SK-N-SH (cell line): Measurements from ENCODE around the gene IRX2. TPM values are rescaled to one million over a fixed set of nuclear protein-coding genes. Genes with fewer than 3 reads are reported as not detected.

Source experiments
- CTCF ChIA-PET: fragments of 300-600, 350-600 bp; formaldehyde crosslinking; extraction: SDS; loops from one replicate; lab custom pipeline; 2021; lab: Yijun Ruan, JAX
- POLR2A ChIA-PET: fragments of 350-600 bp; sonication (Branson Sonifier 250); formaldehyde crosslinking; extraction: SDS; loops from one replicate; lab custom pipeline; 2020; ENCODE audit warnings: antibody characterized with exemption, inconsistent platforms; lab: Yijun Ruan, JAX
- DNase-seq: peaks from one replicate; pipeline ENCODE4 v3.0.0; 2012
- H2AFZ ChIP-seq: fragments of 200-600 bp; sonication (generic); 2 replicates; pipeline ENCODE4 v1.8.1; 2016; ENCODE audit warnings: antibody characterized with exemption, mild to moderate bottlenecking, low read depth
- H3F3A ChIP-seq: fragments of 200-600 bp; sonication (generic); replicated peaks from 2 replicates; pipeline ENCODE3; 2016; ENCODE audit warnings: antibody characterized with exemption, mild to moderate bottlenecking; ENCODE audit not compliant: insufficient read depth
- H3K27ac ChIP-seq, 2 experiments: fragments of 200-500 bp in 1 of 2; fragments of 200-600 bp in 1 of 2; sonication (Bioruptor generic) in 1 of 2; sonication (generic), shearing (Covaris generic) in 1 of 2; 2 replicates each; pipeline versions ENCODE4 v1.5.1 to v1.6.1; 2014 to 2016; ENCODE audit warnings: low read depth in 2 of 2, inconsistent platforms in 1 of 2, low read length in 1 of 2, mild to moderate bottlenecking in 1 of 2, mixed read lengths in 1 of 2
- H3K27me3 ChIP-seq: fragments of 200-600 bp; sonication (generic), shearing (Covaris generic); 2 replicates; pipeline ENCODE4 v1.6.1; 2016; ENCODE audit warnings: mixed run types; ENCODE audit not compliant: insufficient read depth
- H3K36me3 ChIP-seq, 2 experiments: fragments of 200-500 bp in 1 of 2; fragments of 200-600 bp in 1 of 2; sonication (Bioruptor generic) in 1 of 2; sonication (generic) in 1 of 2; replicated peaks in 1 of 2; 2 replicates each; pipeline versions ENCODE3 to v1.5.1; 2014 to 2016; ENCODE audit warnings: low read length in 1 of 2, mild to moderate bottlenecking in 1 of 2; ENCODE audit not compliant: insufficient read depth in 2 of 2, control insufficient read depth in 1 of 2
- H3K4me1 ChIP-seq, 2 experiments: fragments of 200-500 bp in 1 of 2; fragments of 200-600 bp in 1 of 2; sonication (Bioruptor generic) in 1 of 2; sonication (generic), shearing (Covaris generic) in 1 of 2; 2 replicates each; pipeline versions ENCODE4 v1.5.1 to v1.6.1; 2014 to 2016; ENCODE audit warnings: low read depth in 1 of 2, low read length in 1 of 2, mixed run types in 1 of 2; ENCODE audit not compliant: insufficient read depth in 2 of 2, control insufficient read depth in 1 of 2
- H3K4me2 ChIP-seq: fragments of 200-600 bp; sonication (generic), shearing (Covaris generic); 2 replicates; pipeline ENCODE4 v1.6.1; 2017; ENCODE audit warnings: mixed run types
- H3K4me3 ChIP-seq, 2 experiments: fragments of 200-500 bp in 1 of 2; fragments of 200-600 bp in 1 of 2; sonication (Bioruptor generic) in 1 of 2; sonication (generic), shearing (Covaris generic) in 1 of 2; 2 replicates each; pipeline versions ENCODE4 v1.5.1 to v1.8.1; 2014 to 2016; ENCODE audit warnings: low read depth in 2 of 2, inconsistent platforms in 1 of 2, low read length in 1 of 2, mild to moderate bottlenecking in 1 of 2, mixed read lengths in 1 of 2, moderate library complexity in 1 of 2
- H3K79me2 ChIP-seq: fragments of 200-600 bp; sonication (generic); 2 replicates; pipeline ENCODE4 v1.8.1; 2017; ENCODE audit warnings: mild to moderate bottlenecking; ENCODE audit not compliant: insufficient read depth
- H3K9ac ChIP-seq: fragments of 200-600 bp; sonication (generic); 2 replicates; pipeline ENCODE4 v1.6.1; 2017; ENCODE audit warnings: mixed run types
- H3K9me2 ChIP-seq: fragments of 200-600 bp; sonication (generic); 2 replicates; pipeline ENCODE4 v1.6.1; 2017; ENCODE audit warnings: mixed run types
- H3K9me3 ChIP-seq: fragments of 200-600 bp; sonication (generic); 2 replicates; pipeline ENCODE4 v1.6.1; 2017; ENCODE audit warnings: mixed run types, mild to moderate bottlenecking, moderate library complexity
- H4K20me1 ChIP-seq: fragments of 200-600 bp; sonication (generic); 2 replicates; pipeline ENCODE4 v1.6.1; 2017; ENCODE audit warnings: mild to moderate bottlenecking, mixed run types; ENCODE audit not compliant: insufficient read depth
- ELF1 ChIP-seq: IDR thresholded peaks from 2 replicates; pipeline ENCODE4 v1.4.0; 2012
- FOXJ3 ChIP-seq: sonication (generic); formaldehyde crosslinking; IDR thresholded peaks from 2 replicates; pipeline ENCODE4 v1.5.1; 2020; ENCODE audit warnings: mild to moderate bottlenecking, missing genetic modification reagents
- FOXM1 ChIP-seq: IDR thresholded peaks from 2 replicates; pipeline ENCODE4 v1.4.0; 2012; ENCODE audit warnings: low read depth, mild to moderate bottlenecking
- MXI1 ChIP-seq: IDR thresholded peaks from 2 replicates; pipeline ENCODE4 v1.6.1; 2012; ENCODE audit warnings: mild to moderate bottlenecking, low read depth, low read length, improper control_type of control experiment
- NRF1 ChIP-seq: IDR thresholded peaks from 2 replicates; pipeline ENCODE4 v1.6.1; 2012; ENCODE audit warnings: low read depth, mild to moderate bottlenecking, low read length
- POLR2AphosphoS5 ChIP-seq: IDR thresholded peaks from 2 replicates; pipeline ENCODE4 v1.6.1; 2012; ENCODE audit warnings: low read depth, low read length
- RAD21 ChIP-seq: IDR thresholded peaks from 2 replicates; pipeline ENCODE4 v1.6.1; 2012; ENCODE audit warnings: mild to moderate bottlenecking, low read length
- RCOR1 ChIP-seq: fragments of 150-350 bp; IDR thresholded peaks from 2 replicates; pipeline ENCODE4 v1.6.1; 2017; ENCODE audit warnings: antibody characterized with exemption, low read length
- TAF1 ChIP-seq: IDR thresholded peaks from 2 replicates; pipeline ENCODE4 v1.6.1; 2012; ENCODE audit warnings: low read depth, mild to moderate bottlenecking, low read length, moderate library complexity, borderline replicate concordance
- WGBS: methylation state at CpG from one replicate; pipeline ENCODE4 v1.1.6; 2017; ENCODE audit warnings: low lambda C conversion rate; 5-methylcytosine and 5-hydroxymethylcytosine counted together
- polyA plus RNA-seq, 3 experiments: library from polyadenylated mRNA; depleted of rRNA; stranded (reverse); fragments of >200 nt; gene quantifications; 2 replicates each; pipeline ENCODE4 v1.2.3, GENCODE V29; 2012
- TF ChIP-seq, protein P1 (sequence below): fragments of 150-350 bp; IDR thresholded peaks from 2 replicates; pipeline ENCODE4 v1.6.1; 2016; ENCODE audit warnings: mild to moderate bottlenecking, low read depth, low read length
- TF ChIP-seq, protein P2 (sequence below): fragments of 200-600 bp; sonication (generic); IDR thresholded peaks from 2 replicates; pipeline ENCODE4 v1.6.1; 2017; ENCODE audit warnings: antibody characterized with exemption, mild to moderate bottlenecking, moderate library complexity
- TF ChIP-seq, protein P3 (sequence below): IDR thresholded peaks from 2 replicates; pipeline ENCODE4 v1.6.1; 2012; ENCODE audit warnings: mild to moderate bottlenecking, low read depth, low read length, moderate library complexity
- TF ChIP-seq, protein P4 (sequence below): IDR thresholded peaks from 2 replicates; pipeline ENCODE4 v1.4.0; 2012; ENCODE audit warnings: low read depth, borderline replicate concordance
- TF ChIP-seq, protein P5 (sequence below): IDR thresholded peaks from 2 replicates; pipeline ENCODE4 v1.4.0; 2012; ENCODE audit warnings: low read depth, borderline replicate concordance
- TF ChIP-seq, protein P6 (sequence below): IDR thresholded peaks from 2 replicates; pipeline ENCODE4; 2012

The IRX2 gene
- polyA plus RNA-seq, 1 of the 3 experiments (the other 2 are of a cell fraction): not detected

DNA sequence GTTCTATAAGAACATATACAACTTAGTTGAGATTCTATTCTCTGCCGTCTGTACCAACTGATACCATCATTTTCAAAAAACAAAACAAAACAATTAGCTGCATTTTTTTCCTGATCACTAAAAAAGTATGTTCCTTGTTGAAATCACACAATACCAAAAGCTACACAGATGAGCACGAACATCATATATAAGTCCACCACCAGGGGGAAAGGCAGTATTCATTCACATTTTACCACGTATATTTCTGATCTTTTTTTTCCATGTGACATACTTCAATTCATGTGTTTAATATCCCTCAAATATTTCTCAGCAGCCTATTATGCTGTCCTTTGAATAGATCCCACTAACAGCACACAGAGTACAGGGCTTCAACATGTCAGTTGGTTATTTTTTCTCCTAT lies 40.6 kb downstream of the IRX2 start:
- POLR2A ChIA-PET: no interaction called here
- H3K4me1 ChIP-seq: no peaks in the 10 kb centered on the region
- H3F3A ChIP-seq: no peaks in the 10 kb centered on the region
- H3K27me3 ChIP-seq: peaks cover 9% of the 10 kb centered on the region; the same call in 1 of the 2 replicates
- CTCF ChIA-PET: no interaction called here
- no peaks in the 10 kb centered on the region for H3K79me2 ChIP-seq
- H3K36me3 ChIP-seq: no peaks in the 10 kb centered on the region
- TF ChIP-seq FOXJ3 (CRISPR knock-in tag) (no peak), MXI1 (no peak)
- TF ChIP-seq, protein P1, sequence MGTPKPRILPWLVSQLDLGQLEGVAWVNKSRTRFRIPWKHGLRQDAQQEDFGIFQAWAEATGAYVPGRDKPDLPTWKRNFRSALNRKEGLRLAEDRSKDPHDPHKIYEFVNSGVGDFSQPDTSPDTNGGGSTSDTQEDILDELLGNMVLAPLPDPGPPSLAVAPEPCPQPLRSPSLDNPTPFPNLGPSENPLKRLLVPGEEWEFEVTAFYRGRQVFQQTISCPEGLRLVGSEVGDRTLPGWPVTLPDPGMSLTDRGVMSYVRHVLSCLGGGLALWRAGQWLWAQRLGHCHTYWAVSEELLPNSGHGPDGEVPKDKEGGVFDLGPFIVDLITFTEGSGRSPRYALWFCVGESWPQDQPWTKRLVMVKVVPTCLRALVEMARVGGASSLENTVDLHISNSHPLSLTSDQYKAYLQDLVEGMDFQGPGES: no peak
- TF ChIP-seq, protein P2, sequence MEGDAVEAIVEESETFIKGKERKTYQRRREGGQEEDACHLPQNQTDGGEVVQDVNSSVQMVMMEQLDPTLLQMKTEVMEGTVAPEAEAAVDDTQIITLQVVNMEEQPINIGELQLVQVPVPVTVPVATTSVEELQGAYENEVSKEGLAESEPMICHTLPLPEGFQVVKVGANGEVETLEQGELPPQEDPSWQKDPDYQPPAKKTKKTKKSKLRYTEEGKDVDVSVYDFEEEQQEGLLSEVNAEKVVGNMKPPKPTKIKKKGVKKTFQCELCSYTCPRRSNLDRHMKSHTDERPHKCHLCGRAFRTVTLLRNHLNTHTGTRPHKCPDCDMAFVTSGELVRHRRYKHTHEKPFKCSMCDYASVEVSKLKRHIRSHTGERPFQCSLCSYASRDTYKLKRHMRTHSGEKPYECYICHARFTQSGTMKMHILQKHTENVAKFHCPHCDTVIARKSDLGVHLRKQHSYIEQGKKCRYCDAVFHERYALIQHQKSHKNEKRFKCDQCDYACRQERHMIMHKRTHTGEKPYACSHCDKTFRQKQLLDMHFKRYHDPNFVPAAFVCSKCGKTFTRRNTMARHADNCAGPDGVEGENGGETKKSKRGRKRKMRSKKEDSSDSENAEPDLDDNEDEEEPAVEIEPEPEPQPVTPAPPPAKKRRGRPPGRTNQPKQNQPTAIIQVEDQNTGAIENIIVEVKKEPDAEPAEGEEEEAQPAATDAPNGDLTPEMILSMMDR: peak; percentile 51
- no peak overlapping the region for H3K27ac ChIP-seq
- no peaks in the 10 kb centered on the region for H3K9me3 ChIP-seq
- H3K9me2 ChIP-seq: no peaks in the 10 kb centered on the region
- no peak for DNase-seq
- H2AFZ ChIP-seq: no peak overlapping the region
- H3K4me3 ChIP-seq: no peak overlapping the region
- H3K4me2 ChIP-seq: no peak overlapping the region
- H3K9ac ChIP-seq: no peak overlapping the region
- H4K20me1 ChIP-seq: no peaks in the 10 kb centered on the region
- 2% methylated on average over 3 of the region's 3 CpGs for WGBS

DNA sequence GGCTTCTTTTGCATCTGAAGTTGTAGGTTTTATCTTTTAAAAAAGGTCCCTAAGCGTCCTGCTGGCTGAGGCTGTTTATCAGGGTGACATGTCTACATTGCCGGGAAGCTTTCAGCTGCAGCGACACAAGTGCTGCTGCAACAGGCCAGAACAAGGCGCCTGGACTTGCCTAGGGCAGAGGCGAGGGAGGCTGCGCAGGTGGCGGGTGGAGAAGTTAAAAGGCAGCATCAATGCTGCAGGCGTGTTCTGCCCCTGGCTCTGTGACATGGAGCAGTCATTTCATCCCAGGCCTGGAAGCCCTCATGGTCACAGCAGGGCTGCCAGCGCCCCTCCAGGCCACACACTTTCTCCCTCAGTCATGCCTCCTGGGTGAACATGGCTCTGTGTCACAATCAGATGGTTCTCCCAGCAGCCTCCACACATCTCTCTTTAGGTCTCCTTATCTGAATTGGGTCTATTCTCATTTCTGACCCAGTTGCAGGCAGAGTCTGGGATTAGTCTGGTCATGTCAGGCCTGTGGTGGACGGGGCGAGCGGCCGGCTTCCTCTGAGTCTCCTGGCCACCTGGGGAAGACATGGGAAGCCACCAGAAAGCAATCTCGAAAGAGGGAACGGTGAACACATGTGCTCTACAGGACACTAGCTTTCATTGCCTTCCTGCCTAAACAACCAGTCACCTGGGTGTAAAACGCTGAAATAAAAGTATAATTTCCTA lies 41.3 kb downstream of the IRX2 start:
- H3K27me3 ChIP-seq: peaks cover 9% of the 10 kb centered on the region; the same call in 1 of the 2 replicates
- no peaks in the 10 kb centered on the region for H3K4me1 ChIP-seq
- H3K27ac ChIP-seq: no peak overlapping the region
- WGBS: 6% methylated on average over 16 of the region's 16 CpGs
- no peaks in the 10 kb centered on the region for H3K9me3 ChIP-seq
- POLR2A ChIA-PET: no interaction called here
- no peaks in the 10 kb centered on the region for H3F3A ChIP-seq
- no peaks in the 10 kb centered on the region for H3K9me2 ChIP-seq
- H2AFZ ChIP-seq: no peak overlapping the region
- CTCF ChIA-PET: no interaction called here
- no peaks in the 10 kb centered on the region for H3K36me3 ChIP-seq
- TF ChIP-seq NRF1 (no peak), FOXM1 (no peak), RAD21 (no peak), MXI1 (no peak), POLR2AphosphoS5 (no peak), TAF1 (no peak), ELF1 (no peak), RCOR1 (no peak), FOXJ3 (CRISPR knock-in tag) (no peak)
- TF ChIP-seq, protein P3, sequence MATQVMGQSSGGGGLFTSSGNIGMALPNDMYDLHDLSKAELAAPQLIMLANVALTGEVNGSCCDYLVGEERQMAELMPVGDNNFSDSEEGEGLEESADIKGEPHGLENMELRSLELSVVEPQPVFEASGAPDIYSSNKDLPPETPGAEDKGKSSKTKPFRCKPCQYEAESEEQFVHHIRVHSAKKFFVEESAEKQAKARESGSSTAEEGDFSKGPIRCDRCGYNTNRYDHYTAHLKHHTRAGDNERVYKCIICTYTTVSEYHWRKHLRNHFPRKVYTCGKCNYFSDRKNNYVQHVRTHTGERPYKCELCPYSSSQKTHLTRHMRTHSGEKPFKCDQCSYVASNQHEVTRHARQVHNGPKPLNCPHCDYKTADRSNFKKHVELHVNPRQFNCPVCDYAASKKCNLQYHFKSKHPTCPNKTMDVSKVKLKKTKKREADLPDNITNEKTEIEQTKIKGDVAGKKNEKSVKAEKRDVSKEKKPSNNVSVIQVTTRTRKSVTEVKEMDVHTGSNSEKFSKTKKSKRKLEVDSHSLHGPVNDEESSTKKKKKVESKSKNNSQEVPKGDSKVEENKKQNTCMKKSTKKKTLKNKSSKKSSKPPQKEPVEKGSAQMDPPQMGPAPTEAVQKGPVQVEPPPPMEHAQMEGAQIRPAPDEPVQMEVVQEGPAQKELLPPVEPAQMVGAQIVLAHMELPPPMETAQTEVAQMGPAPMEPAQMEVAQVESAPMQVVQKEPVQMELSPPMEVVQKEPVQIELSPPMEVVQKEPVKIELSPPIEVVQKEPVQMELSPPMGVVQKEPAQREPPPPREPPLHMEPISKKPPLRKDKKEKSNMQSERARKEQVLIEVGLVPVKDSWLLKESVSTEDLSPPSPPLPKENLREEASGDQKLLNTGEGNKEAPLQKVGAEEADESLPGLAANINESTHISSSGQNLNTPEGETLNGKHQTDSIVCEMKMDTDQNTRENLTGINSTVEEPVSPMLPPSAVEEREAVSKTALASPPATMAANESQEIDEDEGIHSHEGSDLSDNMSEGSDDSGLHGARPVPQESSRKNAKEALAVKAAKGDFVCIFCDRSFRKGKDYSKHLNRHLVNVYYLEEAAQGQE: no peak
- TF ChIP-seq, protein P4, sequence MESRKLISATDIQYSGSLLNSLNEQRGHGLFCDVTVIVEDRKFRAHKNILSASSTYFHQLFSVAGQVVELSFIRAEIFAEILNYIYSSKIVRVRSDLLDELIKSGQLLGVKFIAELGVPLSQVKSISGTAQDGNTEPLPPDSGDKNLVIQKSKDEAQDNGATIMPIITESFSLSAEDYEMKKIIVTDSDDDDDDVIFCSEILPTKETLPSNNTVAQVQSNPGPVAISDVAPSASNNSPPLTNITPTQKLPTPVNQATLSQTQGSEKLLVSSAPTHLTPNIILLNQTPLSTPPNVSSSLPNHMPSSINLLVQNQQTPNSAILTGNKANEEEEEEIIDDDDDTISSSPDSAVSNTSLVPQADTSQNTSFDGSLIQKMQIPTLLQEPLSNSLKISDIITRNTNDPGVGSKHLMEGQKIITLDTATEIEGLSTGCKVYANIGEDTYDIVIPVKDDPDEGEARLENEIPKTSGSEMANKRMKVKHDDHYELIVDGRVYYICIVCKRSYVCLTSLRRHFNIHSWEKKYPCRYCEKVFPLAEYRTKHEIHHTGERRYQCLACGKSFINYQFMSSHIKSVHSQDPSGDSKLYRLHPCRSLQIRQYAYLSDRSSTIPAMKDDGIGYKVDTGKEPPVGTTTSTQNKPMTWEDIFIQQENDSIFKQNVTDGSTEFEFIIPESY: no peak
- TF ChIP-seq, protein P5, sequence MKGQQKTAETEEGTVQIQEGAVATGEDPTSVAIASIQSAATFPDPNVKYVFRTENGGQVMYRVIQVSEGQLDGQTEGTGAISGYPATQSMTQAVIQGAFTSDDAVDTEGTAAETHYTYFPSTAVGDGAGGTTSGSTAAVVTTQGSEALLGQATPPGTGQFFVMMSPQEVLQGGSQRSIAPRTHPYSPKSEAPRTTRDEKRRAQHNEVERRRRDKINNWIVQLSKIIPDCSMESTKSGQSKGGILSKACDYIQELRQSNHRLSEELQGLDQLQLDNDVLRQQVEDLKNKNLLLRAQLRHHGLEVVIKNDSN: no peak
- TF ChIP-seq, protein P6, sequence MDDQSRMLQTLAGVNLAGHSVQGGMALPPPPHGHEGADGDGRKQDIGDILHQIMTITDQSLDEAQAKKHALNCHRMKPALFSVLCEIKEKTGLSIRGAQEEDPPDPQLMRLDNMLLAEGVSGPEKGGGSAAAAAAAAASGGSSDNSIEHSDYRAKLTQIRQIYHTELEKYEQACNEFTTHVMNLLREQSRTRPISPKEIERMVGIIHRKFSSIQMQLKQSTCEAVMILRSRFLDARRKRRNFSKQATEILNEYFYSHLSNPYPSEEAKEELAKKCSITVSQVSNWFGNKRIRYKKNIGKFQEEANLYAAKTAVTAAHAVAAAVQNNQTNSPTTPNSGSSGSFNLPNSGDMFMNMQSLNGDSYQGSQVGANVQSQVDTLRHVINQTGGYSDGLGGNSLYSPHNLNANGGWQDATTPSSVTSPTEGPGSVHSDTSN: no peak
- H3K4me2 ChIP-seq: no peak overlapping the region
- no peak for DNase-seq
- no peak overlapping the region for H3K9ac ChIP-seq
- no peaks in the 10 kb centered on the region for H4K20me1 ChIP-seq
- H3K79me2 ChIP-seq: no peaks in the 10 kb centered on the region
- no peak overlapping the region for H3K4me3 ChIP-seq
